Activated CD8-positive, alpha-beta memory T cell treated with anti-CD3 and anti-CD28 coated beads, Interleukin-2, amount 50 U/mL, for 24 hours (primary cell): ENCODE measurements around the gene FERD3L.
"Not testable (repeated sequence)": the region's sequence is repeated elsewhere in the genome, so short reads cannot be mapped to it uniquely, and the experiment has no call there.

Source experiments
- DNase-seq: peaks from one replicate; pipeline ENCODE4 v3.0.0-alpha.2; 2020; ENCODE audit errors: extremely low read depth

The FERD3L gene, protein sequence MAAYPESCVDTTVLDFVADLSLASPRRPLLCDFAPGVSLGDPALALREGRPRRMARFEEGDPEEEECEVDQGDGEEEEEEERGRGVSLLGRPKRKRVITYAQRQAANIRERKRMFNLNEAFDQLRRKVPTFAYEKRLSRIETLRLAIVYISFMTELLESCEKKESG

DNA sequence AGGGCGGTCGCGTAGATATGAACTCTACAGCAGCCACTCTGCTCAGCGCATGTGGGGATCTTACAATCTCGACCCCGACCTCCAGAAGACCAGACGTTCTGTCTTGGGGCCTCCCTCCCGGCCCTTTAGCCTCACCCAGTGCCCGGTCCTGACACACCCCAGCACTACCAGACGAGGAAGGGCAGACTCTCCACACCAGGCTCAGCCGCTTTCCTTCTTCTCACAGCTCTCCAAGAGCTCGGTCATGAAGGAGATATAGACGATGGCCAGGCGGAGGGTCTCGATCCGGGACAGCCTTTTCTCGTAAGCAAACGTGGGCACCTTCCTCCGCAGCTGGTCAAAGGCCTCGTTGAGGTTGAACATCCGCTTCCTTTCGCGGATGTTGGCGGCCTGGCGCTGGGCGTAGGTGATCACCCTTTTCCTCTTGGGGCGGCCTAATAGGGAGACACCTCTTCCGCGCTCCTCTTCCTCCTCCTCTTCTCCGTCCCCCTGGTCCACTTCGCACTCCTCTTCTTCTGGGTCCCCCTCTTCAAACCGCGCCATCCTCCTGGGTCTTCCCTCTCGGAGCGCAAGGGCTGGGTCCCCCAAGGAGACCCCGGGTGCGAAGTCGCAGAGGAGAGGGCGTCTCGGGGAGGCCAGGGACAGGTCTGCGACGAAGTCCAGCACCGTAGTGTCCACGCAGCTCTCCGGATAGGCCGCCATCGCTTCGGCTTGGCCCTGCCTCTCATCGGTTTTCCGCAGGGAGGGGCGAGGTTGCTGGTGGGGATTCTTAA lies at the start of gene FERD3L:
FERD3L (minus strand) TSS at position 761 of the 773 bp plus-strand sequence; CDS start at position 702, 59 bp downstream.
- no peak for DNase-seq

DNA sequence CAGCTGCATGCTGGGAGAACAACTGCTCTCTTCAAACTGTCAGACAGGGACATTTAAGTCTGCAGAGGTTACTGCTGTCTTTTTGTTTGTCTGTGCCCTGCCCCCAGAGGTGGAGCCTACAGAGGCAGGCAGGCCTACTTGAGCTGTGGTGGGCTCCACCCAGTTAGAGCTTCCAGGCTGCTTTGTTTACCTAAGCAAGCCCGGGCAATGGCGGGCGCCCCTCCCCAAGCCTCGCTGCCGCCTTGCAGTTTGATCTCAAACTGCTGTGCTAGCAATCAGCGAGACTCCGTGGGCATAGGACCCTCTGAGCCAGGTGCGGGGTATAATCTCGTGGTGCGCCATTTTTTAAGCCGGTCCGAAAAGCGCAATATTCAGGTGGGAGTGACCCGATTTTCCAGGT lies 49.2 kb upstream of the FERD3L start:
- not testable (repeated sequence) for DNase-seq

DNA sequence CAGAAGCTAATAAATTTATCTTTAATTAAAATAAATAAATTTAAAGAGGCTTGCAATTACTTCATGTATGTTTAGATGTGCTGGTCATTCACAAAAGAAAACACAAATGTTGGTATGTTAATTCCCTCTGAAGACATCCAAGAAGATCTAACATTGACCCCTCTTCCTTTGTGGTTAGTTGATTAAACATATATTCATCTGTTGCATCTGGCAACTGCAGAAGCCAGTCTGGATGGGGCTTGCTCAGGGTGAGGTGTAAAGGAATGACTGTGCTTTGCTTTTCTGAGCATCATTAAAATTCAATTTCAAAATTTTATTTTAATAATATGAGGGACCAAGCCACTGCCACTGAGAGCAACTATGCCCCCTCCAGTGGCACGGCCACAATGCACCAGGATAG lies 36.4 kb upstream of the FERD3L start:
- no peak for DNase-seq

DNA sequence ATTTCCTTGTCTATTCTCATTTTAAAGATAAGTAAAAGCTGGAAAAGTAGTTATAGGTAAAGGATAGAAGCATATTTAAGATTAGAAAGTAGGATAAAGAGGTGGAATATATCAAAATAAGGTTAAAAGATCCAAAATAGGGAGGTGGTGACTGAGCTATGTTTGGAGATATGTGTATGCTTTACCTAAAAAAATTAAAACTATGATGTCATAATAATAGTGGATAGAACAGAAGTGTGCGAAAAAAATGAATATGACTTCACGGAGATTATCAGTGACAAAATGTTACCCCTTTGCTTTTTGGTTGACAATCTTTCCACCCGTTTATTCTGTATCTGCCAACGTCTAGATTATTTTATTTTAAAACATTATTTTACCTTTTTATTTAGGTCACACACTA lies 33.4 kb upstream of the FERD3L start:
- DNase-seq, result no peak

DNA sequence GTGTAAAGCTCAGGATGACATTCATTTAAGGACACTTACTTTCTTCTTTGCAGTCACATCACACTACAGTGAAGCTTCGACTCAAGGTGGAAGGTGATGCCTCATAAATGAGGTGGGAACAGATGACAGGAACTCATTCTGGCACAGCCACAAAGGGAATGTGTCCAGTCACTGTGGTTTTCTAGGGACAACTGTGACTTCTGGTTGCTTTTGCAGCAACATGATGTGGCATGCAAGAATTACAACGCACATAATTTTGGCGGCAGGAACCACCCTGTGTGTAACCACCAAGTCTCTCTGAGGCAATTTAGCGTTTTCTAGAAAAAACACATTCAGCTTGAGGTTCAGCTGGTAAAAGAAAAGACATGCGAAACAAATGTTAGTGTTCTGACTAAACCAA lies 32.0 kb upstream of the FERD3L start:
- no peak for DNase-seq

DNA sequence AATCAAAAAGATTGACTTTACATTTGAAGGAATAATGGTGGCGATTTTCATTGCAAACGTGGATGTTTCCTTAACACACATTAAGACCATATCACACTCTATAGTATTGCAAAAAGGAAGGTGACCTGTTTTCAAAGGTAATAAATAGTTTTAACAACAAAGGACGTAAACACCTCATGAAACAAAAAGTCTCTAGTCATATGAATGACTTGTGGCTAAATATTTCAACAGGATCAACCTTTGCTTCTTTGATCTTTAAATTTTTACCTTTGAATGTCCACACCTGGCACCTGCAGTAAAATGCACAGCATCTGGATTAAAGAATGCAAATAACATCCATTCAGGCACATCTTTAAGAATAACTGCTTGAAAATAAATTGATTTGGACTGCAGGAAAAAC lies 30.0 kb upstream of the FERD3L start:
- no peak for DNase-seq

DNA sequence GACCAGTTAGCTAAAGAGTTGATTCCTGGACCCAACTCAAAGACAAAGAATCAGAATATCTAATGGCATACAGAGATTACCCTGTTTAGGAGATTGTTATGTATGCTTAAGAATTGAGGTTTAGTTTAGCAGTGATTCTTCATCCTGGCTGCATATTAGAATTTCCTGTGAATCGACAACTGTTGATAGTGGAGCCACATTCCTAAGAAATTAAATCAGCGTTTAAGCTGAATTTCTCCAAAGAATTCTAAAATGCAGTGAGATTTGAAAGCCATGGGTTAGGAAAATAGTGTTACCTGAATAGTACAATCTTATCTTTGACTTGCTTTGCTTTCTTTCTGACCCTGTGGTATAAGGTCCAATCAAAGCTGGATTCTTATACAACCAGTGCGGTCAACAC lies 16.4 kb upstream of the FERD3L start:
- no peak for DNase-seq

DNA sequence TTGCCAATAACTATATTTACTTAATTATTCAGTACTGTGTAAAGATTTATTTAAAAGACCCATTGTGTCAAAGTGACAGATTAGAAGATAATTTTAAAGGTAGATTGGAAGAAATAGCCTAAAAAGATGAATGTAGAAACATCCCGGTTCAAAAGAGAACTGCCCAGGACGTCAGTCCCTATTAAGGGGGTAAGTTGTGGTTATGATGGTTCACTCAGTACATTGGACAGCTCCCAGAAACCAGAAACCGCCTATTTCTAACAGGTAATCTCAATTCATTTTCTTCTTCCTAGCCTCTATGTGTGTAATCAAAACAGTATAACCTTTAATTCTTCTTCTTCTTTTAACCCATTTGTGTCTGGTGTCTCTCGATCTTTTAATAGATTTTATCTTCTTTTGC lies 1.5 kb upstream of the FERD3L start:
- DNase-seq, result no peak

DNA sequence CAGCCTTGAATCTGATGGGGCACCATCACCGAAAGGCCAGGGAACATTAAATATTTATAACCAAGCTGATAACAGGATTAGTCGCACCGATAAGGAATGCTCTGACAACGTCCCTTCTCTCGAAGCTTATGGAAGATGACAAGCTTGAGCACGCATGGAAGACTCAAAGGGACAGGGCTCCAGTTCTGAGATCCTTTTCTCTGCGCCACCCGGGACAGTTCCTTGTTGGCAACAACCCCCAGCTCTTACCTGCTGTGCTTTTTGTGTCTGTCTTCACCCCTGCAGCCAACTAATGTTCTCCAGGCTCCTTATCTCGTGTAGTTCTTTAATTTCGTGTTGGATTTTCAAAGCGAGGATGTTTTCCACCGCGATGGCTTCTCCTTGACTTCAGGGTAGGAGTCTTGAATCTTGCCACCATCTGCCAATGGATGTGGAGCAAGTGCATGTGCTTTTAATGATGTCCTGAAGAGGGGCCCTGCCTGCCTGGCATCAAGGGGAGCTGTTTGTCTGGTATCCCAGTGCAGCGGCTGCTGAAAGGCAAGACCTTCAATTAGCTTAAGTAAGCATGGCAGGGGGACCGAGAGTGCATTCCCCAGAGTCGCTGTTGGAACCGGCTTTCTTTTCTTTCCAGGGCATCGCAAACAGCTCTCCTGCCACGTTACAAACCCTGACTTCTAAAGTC lies 354 bp upstream of the FERD3L start:
- DNase-seq, result no peak

DNA sequence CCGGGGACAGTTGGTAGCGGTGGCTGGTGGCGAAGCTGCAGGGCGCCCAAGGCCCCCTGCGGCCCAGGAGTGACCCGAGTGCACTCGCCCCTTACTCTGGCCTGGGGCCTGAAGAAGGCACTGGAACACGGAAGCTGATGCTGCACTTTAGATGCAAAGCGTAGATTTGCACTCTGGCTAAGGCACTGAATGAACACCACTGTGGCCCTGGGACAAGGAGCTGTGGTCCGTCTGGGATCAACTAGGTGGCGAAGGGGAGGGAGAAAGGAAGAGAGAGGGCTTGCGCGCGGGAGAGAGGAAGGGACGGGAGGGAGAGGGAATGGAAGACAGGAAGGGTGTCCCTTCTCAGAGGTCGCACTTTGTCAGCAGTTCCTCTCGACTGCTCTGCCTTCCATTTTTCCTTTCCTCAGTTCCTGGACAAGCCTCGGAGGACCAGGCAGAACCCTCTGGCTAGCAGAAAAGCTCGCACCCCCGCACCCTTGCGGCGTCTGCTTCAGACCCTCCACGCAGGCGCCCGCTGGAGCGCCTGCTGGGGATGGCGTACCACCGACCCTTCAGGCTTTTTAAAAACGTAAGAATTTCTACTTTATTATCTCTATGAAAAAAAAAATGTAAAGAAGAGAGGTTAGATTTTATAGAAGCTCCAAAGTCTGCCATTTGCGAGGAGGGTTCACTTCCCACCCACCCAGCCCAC lies 1.2 kb downstream of the FERD3L start:
- no peak for DNase-seq

DNA sequence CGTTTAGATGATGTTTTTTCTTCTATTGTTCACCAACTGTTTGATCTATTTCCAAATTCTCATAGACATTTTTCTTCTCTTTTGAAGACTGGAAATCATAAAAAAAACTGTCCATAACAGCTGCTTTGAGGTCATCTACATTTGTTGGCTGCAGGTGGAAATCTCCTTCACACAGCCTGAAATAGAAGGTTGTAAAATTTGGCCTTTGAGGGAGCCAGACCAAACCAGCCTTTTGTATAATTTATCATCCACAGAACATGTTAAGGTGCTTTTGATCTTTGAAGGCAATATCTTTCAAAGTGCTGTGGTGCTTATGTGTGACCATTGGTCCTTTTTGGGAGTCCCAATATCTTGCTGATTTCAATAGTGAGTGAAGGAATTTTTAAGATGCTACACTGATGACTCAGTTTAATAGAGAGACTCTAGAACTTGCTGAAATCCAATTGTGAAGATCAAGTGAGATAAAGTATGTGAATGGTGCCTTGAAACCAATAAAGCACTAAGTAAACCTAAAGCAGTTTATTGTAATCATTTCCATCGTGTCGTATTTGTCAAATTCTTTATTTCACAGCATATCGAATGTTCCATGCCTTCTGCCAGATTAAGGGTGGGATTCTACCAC lies 5.4 kb downstream of the FERD3L start:
- DNase-seq, result no peak

DNA sequence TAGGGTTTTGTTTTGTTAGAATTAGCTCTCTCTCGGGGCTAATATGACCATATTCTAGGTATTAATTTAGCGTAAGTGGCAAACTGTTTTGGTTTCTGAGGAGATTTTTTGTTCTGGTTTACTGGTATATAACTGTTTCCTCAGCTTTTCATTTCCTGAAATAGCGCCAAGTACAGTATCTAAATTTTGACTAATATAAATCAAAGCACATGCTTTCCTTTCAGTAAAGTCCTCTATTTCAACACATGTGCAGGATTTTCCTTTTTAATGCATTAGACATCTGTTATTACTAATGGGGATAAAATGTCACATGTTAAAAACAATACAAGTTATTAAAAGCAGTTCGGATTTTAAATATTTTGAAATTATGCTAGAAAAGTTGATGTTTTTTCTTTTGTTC lies 11.3 kb downstream of the FERD3L start:
- no peak for DNase-seq

DNA sequence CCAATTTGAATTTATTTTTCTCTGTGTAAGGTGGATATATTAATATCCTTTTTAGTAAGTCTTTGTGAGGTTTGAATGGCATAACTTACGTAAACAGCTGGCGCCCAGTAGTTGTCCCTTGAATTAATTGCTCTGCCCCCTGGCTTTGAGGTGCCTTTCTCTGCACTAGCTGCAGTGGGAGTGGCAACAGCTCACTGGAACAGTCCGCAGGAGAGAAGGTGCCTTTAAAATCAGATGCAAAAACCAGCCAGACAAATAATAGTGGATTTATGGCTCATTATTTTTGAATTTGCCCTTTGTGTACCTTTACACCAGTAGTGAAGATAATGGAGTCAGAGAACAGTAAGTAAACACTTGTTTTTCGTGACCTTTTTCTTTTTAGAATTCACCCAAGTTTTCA lies 11.8 kb downstream of the FERD3L start:
- DNase-seq, result no peak

DNA sequence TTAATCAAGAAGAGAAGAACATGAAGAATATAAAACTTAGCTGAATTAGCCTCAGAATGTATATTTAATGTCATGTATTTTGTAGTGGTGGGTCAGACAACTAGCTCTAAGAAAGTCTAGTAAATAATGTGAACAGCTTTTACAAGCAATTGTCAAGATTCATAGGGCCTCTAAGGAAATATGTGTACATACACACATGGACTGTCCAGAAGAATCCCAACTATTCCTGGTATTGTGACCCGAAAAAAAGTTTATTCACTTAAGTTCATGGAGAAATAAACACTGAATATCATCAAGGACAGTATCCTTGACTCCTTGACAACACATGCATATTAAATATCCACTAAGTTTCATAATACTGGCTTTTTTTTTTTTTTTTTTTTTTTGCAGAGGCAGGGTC lies 16.4 kb downstream of the FERD3L start:
- no peak for DNase-seq

DNA sequence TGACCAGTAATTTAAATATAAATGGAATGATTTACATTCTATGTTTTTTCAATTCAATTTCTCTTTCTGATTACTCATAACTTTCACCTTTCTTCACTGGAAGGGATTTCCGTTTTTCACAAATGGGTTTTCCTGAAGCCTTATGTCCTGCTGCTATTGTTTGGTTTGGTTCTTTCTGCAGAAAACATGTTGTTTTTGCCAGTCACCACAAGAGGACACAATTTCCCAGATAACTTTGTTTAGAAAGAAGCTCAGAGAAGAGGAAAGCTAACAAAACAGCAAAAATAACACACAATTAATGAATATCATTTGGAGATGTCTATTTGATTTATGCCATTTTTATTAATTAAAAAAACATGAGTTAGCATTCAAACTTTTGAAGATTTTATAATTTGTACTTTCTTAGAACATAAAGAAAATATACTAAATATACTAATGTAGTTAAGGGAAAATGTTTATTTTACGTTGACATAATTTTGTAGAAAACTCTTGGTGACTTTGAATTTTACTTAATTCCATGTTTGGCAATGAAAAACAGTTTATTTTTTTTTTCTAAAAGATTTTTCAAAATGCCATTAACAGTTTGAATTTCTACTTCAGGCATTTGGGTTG lies 23.1 kb downstream of the FERD3L start:
- DNase-seq, result no peak

DNA sequence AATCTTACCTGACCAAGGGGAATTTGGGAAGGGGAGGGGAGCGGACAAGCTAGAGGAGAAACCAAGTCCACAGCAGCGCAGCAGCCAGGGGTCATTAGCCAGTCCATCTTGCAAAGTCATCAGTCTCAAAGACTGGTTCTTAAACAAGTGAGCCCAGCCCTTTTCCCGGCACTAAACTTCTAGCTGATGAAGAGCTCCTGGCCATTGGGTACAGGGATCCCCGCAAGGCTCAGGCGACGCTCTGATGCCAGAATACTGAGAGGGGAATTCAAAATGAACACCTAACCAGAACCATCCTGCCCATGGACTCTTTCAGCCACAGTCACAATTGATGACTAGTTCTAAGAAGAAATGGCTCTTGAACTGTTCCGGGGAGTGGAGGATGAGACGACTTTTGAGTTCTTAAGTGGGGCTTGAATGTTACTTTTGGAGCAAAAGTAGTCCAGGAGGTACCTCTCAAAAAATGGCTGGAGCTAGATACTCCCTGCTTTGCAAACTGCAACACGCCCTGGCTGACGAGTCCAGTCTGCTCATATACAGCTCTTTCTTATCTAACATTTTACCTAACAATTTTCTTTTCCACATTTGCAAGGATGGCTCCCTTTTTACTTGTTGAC lies 25.2 kb downstream of the FERD3L start:
- DNase-seq, result no peak

DNA sequence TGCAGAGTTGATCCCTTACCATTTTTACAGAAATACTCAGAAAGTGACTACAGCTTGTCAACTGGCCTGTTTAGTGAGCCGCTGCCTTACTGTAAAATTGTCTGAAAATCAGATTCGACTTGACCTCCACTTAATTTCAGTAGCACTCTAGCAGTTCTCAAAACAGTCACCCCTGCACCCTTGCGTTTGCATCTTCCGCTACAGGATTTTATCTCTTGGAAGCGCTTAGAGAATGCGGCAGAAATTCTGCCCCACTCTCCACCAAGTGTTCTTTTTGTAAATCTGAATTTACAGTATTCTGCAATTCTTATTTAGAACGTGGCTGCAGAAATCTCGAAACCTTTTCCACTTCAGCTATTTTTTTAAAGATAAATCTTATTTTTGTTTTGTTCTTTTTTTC lies 25.8 kb downstream of the FERD3L start:
- DNase-seq, result no peak

DNA sequence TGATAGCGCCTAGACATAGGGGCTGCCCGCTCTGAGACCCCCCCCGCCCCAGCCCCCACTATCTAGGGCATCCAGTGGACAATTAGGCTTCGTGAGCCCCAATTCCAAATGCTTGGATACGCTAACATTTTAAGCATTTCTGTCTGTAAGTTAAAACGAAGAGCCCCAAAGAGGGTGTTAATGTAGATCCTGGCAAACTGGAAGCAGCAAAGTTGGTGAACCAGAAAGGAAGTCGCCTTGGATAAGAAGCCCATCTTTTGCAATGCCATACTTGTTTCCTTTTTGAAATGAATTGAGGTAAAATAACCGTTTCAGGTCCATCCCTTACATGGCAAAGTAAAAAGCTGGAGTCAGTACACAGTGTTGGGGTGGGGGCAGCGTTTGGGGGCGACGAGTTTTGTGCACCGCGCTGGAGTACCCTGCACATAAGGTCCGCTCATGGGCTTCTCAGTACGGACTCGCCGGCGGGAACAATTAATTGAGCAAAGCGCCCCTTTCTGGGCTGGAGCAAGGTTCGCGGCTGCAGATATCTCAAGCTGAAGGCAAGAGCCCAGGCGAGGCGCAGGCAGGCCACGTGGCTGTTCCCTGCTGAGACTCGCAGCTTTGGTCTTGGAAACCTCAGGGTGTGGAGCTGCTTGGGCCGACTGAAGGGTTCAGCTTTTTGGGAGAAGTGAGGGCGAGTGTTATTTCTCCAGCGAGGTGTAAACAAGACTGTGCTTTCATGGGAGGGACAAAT lies 26.4 kb downstream of the FERD3L start:
- DNase-seq, result no peak

DNA sequence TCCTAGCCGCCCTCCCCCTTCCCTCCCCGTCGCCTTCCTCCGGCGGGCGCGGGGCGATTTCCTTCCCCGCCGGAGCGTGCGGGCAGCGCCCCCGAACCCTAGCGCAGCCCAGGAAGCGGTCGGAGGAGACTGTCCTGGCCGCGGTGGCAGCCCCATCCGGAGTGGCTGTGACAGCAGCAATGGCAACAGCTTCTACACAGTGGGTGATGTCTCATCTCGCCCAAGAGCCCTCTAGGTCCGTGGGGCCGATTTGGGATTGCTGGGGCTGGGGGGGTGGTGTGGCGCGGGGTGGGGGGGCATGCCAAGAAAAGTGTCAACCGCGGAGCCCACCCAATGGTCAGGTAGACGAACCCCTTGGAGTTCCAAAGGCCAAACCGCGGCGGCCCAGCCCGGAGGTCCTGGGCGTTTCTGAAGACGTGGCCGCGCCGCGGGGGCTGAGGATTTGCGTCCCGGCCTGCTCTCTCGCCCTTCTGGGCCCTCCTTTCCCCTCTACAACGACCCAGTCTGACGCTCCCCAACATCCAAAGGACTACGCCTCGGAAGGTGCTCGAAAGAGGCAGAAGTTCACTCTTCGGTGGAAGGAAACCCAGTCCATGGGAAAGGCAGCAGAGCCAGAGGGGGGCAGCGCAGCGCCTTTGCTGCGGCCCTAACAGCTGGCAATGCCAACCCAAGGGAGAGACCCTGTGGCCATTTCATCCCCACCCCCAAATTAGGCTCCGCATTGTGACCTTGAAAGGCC lies 27.2 kb downstream of the FERD3L start:
- no peak for DNase-seq
